DND-41 (cell line): Measurements from ENCODE around the gene TBC1D5.

ENCODE experiments used
- CTCF ChIP-seq: IDR thresholded peaks from 2 replicates; pipeline ENCODE4 v1.5.1; 2012; ENCODE audit warnings: borderline replicate concordance, low read length, moderate library complexity, mild to moderate bottlenecking; ENCODE audit not compliant: poor library complexity, severe bottlenecking; ENCODE audit errors: extremely low read depth
- EZH2 ChIP-seq: IDR thresholded peaks from 3 replicates; pipeline ENCODE4 v1.6.1; 2012; ENCODE audit warnings: borderline replicate concordance, low read depth, mild to moderate bottlenecking, moderate library complexity, low read length, inconsistent platforms; ENCODE audit not compliant: severe bottlenecking

GRCh38 chr3:17204049-17204650, 538.3 kb downstream of the TBC1D5 start:
- TF ChIP-seq EZH2, result no peak
- TF ChIP-seq CTCF, result no peak
